Caco-2 (cell line): Measurements from ENCODE around the gene TRPM4. TPM values are rescaled to one million over a fixed set of nuclear protein-coding genes. Genes with fewer than 3 reads are reported as not detected.

ENCODE experiments used
- BruUV-seq: library from RNA; stranded (reverse); fragments of 400-500 nt; replicated peaks from 2 replicates; lab custom pipeline; 2021; lab: Mats Ljungman, UMichigan
- CTCF ChIA-PET: fragments of 300-600 bp; sonication (Branson Sonifier 250); formaldehyde crosslinking; loops from one replicate; lab custom pipeline; 2022; ENCODE audit warnings: antibody characterized with exemption; lab: Charles Lee
- POLR2A ChIA-PET: fragments of 300-600 bp; sonication (Branson Sonifier 250); formaldehyde crosslinking; loops from one replicate; lab custom pipeline; 2022; ENCODE audit warnings: antibody characterized with exemption; lab: Charles Lee
- DNase-seq, 2 experiments: peaks; one replicate each; pipeline versions ENCODE4 v3.0.0 to v3.0.0-alpha.2; 2020 to 2022
- H3K27me3 ChIP-seq: replicated peaks from 2 replicates; pipeline ENCODE4 v1.6.0; 2011; ENCODE audit warnings: low read length; ENCODE audit not compliant: control insufficient read depth, insufficient read depth
- H3K36me3 ChIP-seq: 2 replicates; pipeline ENCODE4 v1.5.1; 2011; ENCODE audit warnings: low read length; ENCODE audit not compliant: control insufficient read depth, insufficient read depth
- H3K4me1 ChIP-seq: fragments of 250-450 bp; sonication (Bioruptor Pico); 2 replicates; pipeline ENCODE4 v1.5.1; 2020; ENCODE audit warnings: mild to moderate bottlenecking
- H3K4me3 ChIP-seq: 2 replicates; pipeline ENCODE4 v1.5.1; 2011; ENCODE audit warnings: low read depth, mild to moderate bottlenecking, control low read depth, low read length
- H3K9me3 ChIP-seq: fragments of 250-450 bp; sonication (Bioruptor Pico); 2 replicates; pipeline ENCODE4 v1.5.1; 2020; ENCODE audit warnings: mild to moderate bottlenecking, moderate library complexity
- H3K27ac Mint-ChIP-seq: one replicate; pipeline ENCODE4 v1.8.0; 2022; ENCODE audit warnings: mixed read lengths; ENCODE audit not compliant: unreplicated experiment
- H3K27me3 Mint-ChIP-seq: one replicate; pipeline ENCODE4 v1.8.0; 2022; ENCODE audit warnings: mixed read lengths; ENCODE audit not compliant: insufficient read depth, unreplicated experiment
- H3K36me3 Mint-ChIP-seq: one replicate; pipeline ENCODE4 v1.8.0; 2022; ENCODE audit warnings: mild to moderate bottlenecking, mixed read lengths; ENCODE audit not compliant: insufficient read depth, unreplicated experiment
- H3K4me1 Mint-ChIP-seq: one replicate; pipeline ENCODE4 v1.8.0; 2022; ENCODE audit warnings: low read depth, mixed read lengths; ENCODE audit not compliant: unreplicated experiment
- H3K4me3 Mint-ChIP-seq: one replicate; pipeline ENCODE4 v1.8.0; 2022; ENCODE audit warnings: mild to moderate bottlenecking, moderate library complexity, mixed read lengths; ENCODE audit not compliant: unreplicated experiment
- H3K9me3 Mint-ChIP-seq: one replicate; pipeline ENCODE4 v1.8.0; 2022; ENCODE audit warnings: mixed read lengths; ENCODE audit not compliant: unreplicated experiment
- CTCF ChIP-seq, 2 experiments: fragments of 200-600 bp in 1 of 2; IDR thresholded peaks; 1 replicate in 1 of 2; 2 replicates in 1 of 2; pipeline versions ENCODE4 v1.5.1 to v1.8.0; 2011 to 2022; ENCODE audit warnings: antibody characterized with exemption in 1 of 2, control low read depth in 1 of 2, inconsistent platforms in 1 of 2, low read depth in 1 of 2, low read length in 1 of 2, mild to moderate bottlenecking in 1 of 2, moderate library complexity in 1 of 2; ENCODE audit not compliant: insufficient read depth in 1 of 2, severe bottlenecking in 1 of 2, unreplicated experiment in 1 of 2
- intact Hi-C: fragments of 100-400 bp; cut with micrococcal nuclease; formaldehyde crosslinking; loops from one replicate; pipeline ENCODE4 v1.10.0; 2022; ENCODE audit not compliant: unreplicated experiment
- total RNA-seq: library from RNA; stranded (reverse); gene quantifications from 2 replicates; pipeline ENCODE4 v1.2.3, GENCODE V29; 2022

The TRPM4 gene
- total RNA-seq, 1 experiment from 2014 or later: 27.8 TPM

GRCh38 chr19:49160450-49161189 is 3.0 kb downstream of the TRPM4 start:
- no peak overlapping the region for H3K4me3 ChIP-seq
- no peaks in the 10 kb centered on the region for H3K9me3 ChIP-seq
- H3K36me3 ChIP-seq: no peaks in the 10 kb centered on the region
- no peak overlapping the region for H3K4me3 Mint-ChIP-seq
- H3K36me3 Mint-ChIP-seq: peaks cover 12% of the 10 kb centered on the region
- no peaks in the 10 kb centered on the region for H3K9me3 Mint-ChIP-seq
- no TSS peak for BruUV-seq
- ChIA-PET CTCF (interaction anchor here (0.7 kb wide), 1 partner anchor 886 kb away, joined by 4 read pairs; no protein-coding TSS in a partner anchor), POLR2A (interaction anchor here (0.8 kb wide), 1 partner anchor 12 kb away, joined by 3 read pairs; no protein-coding TSS in a partner anchor)
- no peak overlapping the region for H3K27ac Mint-ChIP-seq
- intact Hi-C loops: no loop called here
- TF ChIP-seq CTCF (IDR thresholded peaks at IDR 0.05; ENCODE audit: insufficient read depth in 1 of 2, low read depth in 1 of 2, low read length in 1 of 2, severe bottlenecking in 1 of 2, unreplicated experiment in 1 of 2): no peak
- 0 out of 2 replicates have a peak, but pooled peaks cover 11% of the 10 kb centered on the region for H3K4me1 ChIP-seq
- no peaks in the 10 kb centered on the region for H3K27me3 ChIP-seq
- H3K27me3 Mint-ChIP-seq: peaks cover 3% of the 10 kb centered on the region
- H3K4me1 Mint-ChIP-seq: peaks cover 31% of the 10 kb centered on the region
- no peak for DNase-seq

GRCh38 chr19:49161987-49162386 is 4.4 kb downstream of the TRPM4 start:
- no peak overlapping the region for H3K27ac Mint-ChIP-seq
- H3K4me3 Mint-ChIP-seq: no peak overlapping the region
- H3K36me3 Mint-ChIP-seq: peaks cover 12% of the 10 kb centered on the region

More at GRCh38 chr19:49161987-49162386, 4.4 kb downstream of the TRPM4 start:
- TF ChIP-seq CTCF (IDR thresholded peaks at IDR 0.05; ENCODE audit: insufficient read depth in 1 of 2, low read depth in 1 of 2, low read length in 1 of 2, severe bottlenecking in 1 of 2, unreplicated experiment in 1 of 2): no peak
- intact Hi-C loops: no loop called here
- no peaks in the 10 kb centered on the region for H3K9me3 Mint-ChIP-seq
- H3K4me1 Mint-ChIP-seq: peaks cover 31% of the 10 kb centered on the region
- Histone ChIP-seq H3K27me3 (no peaks in the 10 kb centered on the region), H3K36me3 (no peaks in the 10 kb centered on the region), H3K9me3 (no peaks in the 10 kb centered on the region), H3K4me3 (no peak overlapping the region), H3K4me1 (0 out of 2 replicates have a peak, but pooled peaks cover 11% of the 10 kb centered on the region)
- ChIA-PET POLR2A (no interaction called here), CTCF (no interaction called here)
- DNase-seq: no peak
- H3K27me3 Mint-ChIP-seq: peaks cover 3% of the 10 kb centered on the region
- BruUV-seq: no TSS peak
